Fibroblast of the aortic adventitia (primary cell): ENCODE results near the gene RELL1. TPM values are rescaled to one million over a fixed set of nuclear protein-coding genes. Genes with fewer than 3 reads are reported as not detected.
A peak's percentile ranks its signal among the peaks of the same experiment; 100 is the strongest.

Experiments
- DNase-seq: peaks from one replicate; pipeline ENCODE4 v3.0.0-alpha.2; 2010; ENCODE audit warnings: low read depth
- H3K4me3 ChIP-seq: 2 replicates; pipeline ENCODE4 v1.5.1; 2011; ENCODE audit warnings: low read depth, mild to moderate bottlenecking, control low read depth, low read length, moderate library complexity
- CTCF ChIP-seq: IDR thresholded peaks from 2 replicates; pipeline ENCODE4 v1.5.1; 2011; ENCODE audit warnings: mild to moderate bottlenecking, low read length, control low read depth, inconsistent platforms; ENCODE audit not compliant: insufficient read depth
- total RNA-seq: library from RNA; depleted of rRNA; stranded (reverse); fragments of >200 nt; gene quantifications from 2 replicates; pipeline ENCODE4 v1.2.3, GENCODE V29; 2012; ENCODE audit warnings: low replicate concordance

RELL1 gene
- total RNA-seq, 1 donor: 65.7 TPM

GRCh38 chr4:37693450-37694190 lies 7.4 kb upstream of the RELL1 start:
- no peak overlapping the region for H3K4me3 ChIP-seq
- peak; percentile 74 for DNase-seq
- TF ChIP-seq CTCF: no peak

- TF ChIP-seq CTCF: no peak
- H3K4me3 ChIP-seq: no peak overlapping the region
- DNase-seq: no peak
Observed at GRCh38 chr4:37693030-37693429, 6.9 kb upstream of the RELL1 start.

GRCh38 chr4:37690976-37691375 lies 4.8 kb upstream of the RELL1 start:
- no peak for DNase-seq
- TF ChIP-seq CTCF: no peak
- H3K4me3 ChIP-seq: no peak overlapping the region

- no peak overlapping the region for H3K4me3 ChIP-seq
- no peak for TF ChIP-seq CTCF
- DNase-seq: peak; percentile 62
Observed at GRCh38 chr4:37689353-37690095, 3.3 kb upstream of the RELL1 start.

- no peak overlapping the region for H3K4me3 ChIP-seq
- no peak for TF ChIP-seq CTCF
- DNase-seq: no peak
Observed at GRCh38 chr4:37687681-37688080, 1.5 kb upstream of the RELL1 start.

GRCh38 chr4:37687194-37687562 lies 1.0 kb upstream of the RELL1 start:
- DNase-seq: no peak
- no peak for TF ChIP-seq CTCF
- H3K4me3 ChIP-seq: peak overlapping the region; percentile 67
